Suprapubic skin (tissue), 4 donors: ENCODE measurements around the gene CRKL. TPM values are rescaled to one million over a fixed set of nuclear protein-coding genes. Genes with fewer than 3 reads are reported as not detected.
"Not testable (repeated sequence)": the region's sequence is repeated elsewhere in the genome, so short reads cannot be mapped to it uniquely, and the experiment has no call there.

Source experiments
- DNase-seq, 2 donors: peaks; one replicate each; pipeline ENCODE4 v3.0.0-alpha.2; 2019; ENCODE audit warnings: low spot score in 2 of 2
- H3K27ac ChIP-seq: fragments of 200-600 bp; sonication (generic); one replicate; pipeline ENCODE4 v1.5.1; 2019
- H3K27me3 ChIP-seq: fragments of 200-600 bp; sonication (generic); one replicate; pipeline ENCODE4 v1.5.1; 2019
- H3K36me3 ChIP-seq: fragments of 200-600 bp; sonication (generic); one replicate; pipeline ENCODE4 v1.5.1; 2019
- H3K4me1 ChIP-seq: fragments of 200-600 bp; sonication (generic); one replicate; pipeline ENCODE4 v1.5.1; 2019
- H3K4me3 ChIP-seq: fragments of 200-600 bp; sonication (generic); one replicate; pipeline ENCODE4 v1.5.1; 2019; ENCODE audit warnings: mild to moderate bottlenecking
- H3K9me3 ChIP-seq: fragments of 200-600 bp; sonication (generic); one replicate; pipeline ENCODE4 v1.5.1; 2019
- EP300 ChIP-seq: sonication (generic); formaldehyde crosslinking; IDR thresholded peaks from one replicate; pipeline ENCODE4 v1.6.1; 2017; ENCODE audit warnings: antibody characterized with exemption
- POLR2A ChIP-seq, 2 donors: fragments of 450-650 bp; IDR thresholded peaks; one replicate each; pipeline ENCODE4 v1.6.1; 2017; ENCODE audit warnings: antibody characterized with exemption in 2 of 2, mild to moderate bottlenecking in 2 of 2, moderate library complexity in 2 of 2
- POLR2AphosphoS5 ChIP-seq, 3 donors: sonication (generic); formaldehyde crosslinking; IDR thresholded peaks; one replicate each; pipeline ENCODE4 v1.6.1; 2017; ENCODE audit warnings: antibody characterized with exemption in 3 of 3
- WGBS: methylation state at CpG from one replicate; pipeline ENCODE4 v1.1.5; 2018; 5-methylcytosine and 5-hydroxymethylcytosine counted together
- total RNA-seq, 4 donors: library from RNA; depleted of rRNA; stranded (reverse); fragments of >200 nt; gene quantifications; one replicate each; pipeline ENCODE4 v1.1.0, GENCODE V29; 2016
- TF ChIP-seq, protein P1 (sequence below), 2 donors: fragments of 200-600 bp in 1 of 2; fragments of 450-650 bp in 1 of 2; sonication (generic) in 1 of 2; IDR thresholded peaks; one replicate each; pipeline ENCODE4 v1.5.1; 2016 to 2019; ENCODE audit warnings: antibody characterized with exemption in 2 of 2, mild to moderate bottlenecking in 1 of 2, moderate library complexity in 1 of 2

CRKL gene
- total RNA-seq, 4 donors from 2014 or later = 52.7 to 75.3 (median 71.9) TPM

DNA sequence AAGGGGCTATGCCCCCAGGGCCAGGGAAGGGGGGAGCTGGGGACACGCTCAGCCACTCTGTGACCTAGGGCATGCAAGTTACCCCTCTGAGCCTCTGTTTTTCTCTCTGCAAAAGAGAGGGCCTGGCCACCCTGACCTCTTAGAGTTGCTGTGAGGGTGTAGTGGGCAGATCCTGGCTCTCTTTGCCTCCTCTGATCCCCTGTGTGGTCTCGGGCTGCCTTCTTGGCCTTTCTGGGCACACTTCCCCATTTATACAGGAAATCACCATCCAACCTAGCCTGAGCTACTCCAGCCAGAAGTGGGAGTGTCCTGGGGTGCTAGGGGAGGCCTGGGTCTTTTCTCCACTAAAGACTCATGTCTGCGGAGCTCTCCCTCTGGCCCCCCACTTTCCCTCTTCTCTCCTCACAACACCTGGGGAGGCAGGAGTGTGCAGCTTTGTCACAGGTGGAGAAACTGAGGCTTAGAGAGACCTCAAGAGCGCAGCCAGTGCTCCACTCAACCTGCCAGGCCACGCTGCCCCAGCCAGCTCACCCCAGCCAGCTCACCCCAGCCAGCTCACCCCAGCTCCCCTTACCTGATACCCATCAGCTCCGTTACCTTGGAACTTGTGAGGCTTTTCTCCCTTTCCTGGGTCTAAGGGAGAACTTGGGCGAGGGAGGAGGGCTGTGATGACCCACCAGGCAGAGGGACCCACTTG lies 51.2 kb downstream of the CRKL start:
- H3K4me3 ChIP-seq = no peak overlapping the region
- H3K9me3 ChIP-seq = no peaks in the 10 kb centered on the region
- WGBS = 78% methylated on average over 7 of the region's 7 CpGs
- no peak for TF ChIP-seq POLR2A (IDR thresholded peaks at IDR 0.05)
- TF ChIP-seq EP300 = no peak
- TF ChIP-seq, protein P1, sequence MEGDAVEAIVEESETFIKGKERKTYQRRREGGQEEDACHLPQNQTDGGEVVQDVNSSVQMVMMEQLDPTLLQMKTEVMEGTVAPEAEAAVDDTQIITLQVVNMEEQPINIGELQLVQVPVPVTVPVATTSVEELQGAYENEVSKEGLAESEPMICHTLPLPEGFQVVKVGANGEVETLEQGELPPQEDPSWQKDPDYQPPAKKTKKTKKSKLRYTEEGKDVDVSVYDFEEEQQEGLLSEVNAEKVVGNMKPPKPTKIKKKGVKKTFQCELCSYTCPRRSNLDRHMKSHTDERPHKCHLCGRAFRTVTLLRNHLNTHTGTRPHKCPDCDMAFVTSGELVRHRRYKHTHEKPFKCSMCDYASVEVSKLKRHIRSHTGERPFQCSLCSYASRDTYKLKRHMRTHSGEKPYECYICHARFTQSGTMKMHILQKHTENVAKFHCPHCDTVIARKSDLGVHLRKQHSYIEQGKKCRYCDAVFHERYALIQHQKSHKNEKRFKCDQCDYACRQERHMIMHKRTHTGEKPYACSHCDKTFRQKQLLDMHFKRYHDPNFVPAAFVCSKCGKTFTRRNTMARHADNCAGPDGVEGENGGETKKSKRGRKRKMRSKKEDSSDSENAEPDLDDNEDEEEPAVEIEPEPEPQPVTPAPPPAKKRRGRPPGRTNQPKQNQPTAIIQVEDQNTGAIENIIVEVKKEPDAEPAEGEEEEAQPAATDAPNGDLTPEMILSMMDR (IDR thresholded peaks at IDR 0.05) = no peak
- TF ChIP-seq POLR2AphosphoS5 (IDR thresholded peaks at IDR 0.05) = no peak
- no peak for DNase-seq
- H3K27ac ChIP-seq = no peak overlapping the region
- H3K27me3 ChIP-seq = no peaks in the 10 kb centered on the region
- H3K4me1 ChIP-seq = peaks cover 15% of the 10 kb centered on the region
- H3K36me3 ChIP-seq = no peaks in the 10 kb centered on the region

GRCh38 chr22:20970939-20971657 lies 53.9 kb downstream of the CRKL start:
- no peaks in the 10 kb centered on the region for H3K9me3 ChIP-seq
- 36% methylated on average over 4 of the region's 4 CpGs for WGBS
- TF ChIP-seq, protein P1 (IDR thresholded peaks at IDR 0.05) = no peak
- TF ChIP-seq POLR2A (IDR thresholded peaks at IDR 0.05) (no peak), POLR2AphosphoS5 (IDR thresholded peaks at IDR 0.05) (no peak), EP300 (no peak)

GRCh38 chr22:20972014-20972694 lies 54.9 kb downstream of the CRKL start:
- not testable (repeated sequence) for H3K27me3 ChIP-seq, H3K4me3 ChIP-seq, H3K4me1 ChIP-seq, DNase-seq, H3K9me3 ChIP-seq, H3K36me3 ChIP-seq, H3K27ac ChIP-seq
- WGBS = 88% methylated on average over 11 of the region's 11 CpGs

More at GRCh38 chr22:20970939-20971657, 53.9 kb downstream of the CRKL start:
- Histone ChIP-seq H3K36me3 (no peaks in the 10 kb centered on the region), H3K27me3 (no peaks in the 10 kb centered on the region), H3K4me3 (no peak overlapping the region), H3K4me1 (peaks cover 4% of the 10 kb centered on the region), H3K27ac (no peak overlapping the region)
- no peak for DNase-seq

GRCh38 chr22:20972933-20973577 lies 55.8 kb downstream of the CRKL start:
- Histone ChIP-seq H3K36me3 (no peaks in the 10 kb centered on the region), H3K27ac (no peak overlapping the region), H3K4me3 (no peak overlapping the region), H3K4me1 (no peaks in the 10 kb centered on the region), H3K9me3 (no peaks in the 10 kb centered on the region), H3K27me3 (no peaks in the 10 kb centered on the region)
- no peak for DNase-seq
- no peak for TF ChIP-seq POLR2AphosphoS5 (IDR thresholded peaks at IDR 0.05)
- 66% methylated on average over 10 of the region's 21 CpGs for WGBS

- no peak for TF ChIP-seq POLR2A (IDR thresholded peaks at IDR 0.05)
- TF ChIP-seq EP300 = no peak
- no peak for TF ChIP-seq POLR2AphosphoS5 (IDR thresholded peaks at IDR 0.05)
- TF ChIP-seq, protein P1 (IDR thresholded peaks at IDR 0.05) = no peak
- Histone ChIP-seq H3K9me3 (no peaks in the 10 kb centered on the region), H3K4me3 (no peak overlapping the region), H3K36me3 (no peaks in the 10 kb centered on the region), H3K27me3 (no peaks in the 10 kb centered on the region), H3K4me1 (no peaks in the 10 kb centered on the region), H3K27ac (no peak overlapping the region)
- 80% methylated on average over 4 of the region's 21 CpGs for WGBS
- DNase-seq = no peak
These were observed 56.6 kb downstream of the CRKL start for GRCh38 chr22:20973634-20974286.
